HepG2 (cell line): ENCODE data around the gene INTS15. TPM values are rescaled to one million over a fixed set of nuclear protein-coding genes. Genes with fewer than 3 reads are reported as not detected.

Experiments used
- ATAC-seq: fragments of 200-7000 bp; cut with Tn5 transposase; 3 replicates; pipeline ENCODE4 v1.9.1; 2020; ENCODE audit warnings: mild to moderate bottlenecking, moderate library complexity
- BruUV-seq: library from RNA; stranded (reverse); fragments of 400-500 nt; replicated peaks from 2 replicates; lab custom pipeline; 2021; lab: Mats Ljungman, UMichigan
- CTCF ChIA-PET: fragments of 300-600 bp; formaldehyde crosslinking; extraction: SDS; loops from one replicate; lab custom pipeline; 2021; ENCODE audit warnings: low total read pairs, inconsistent platforms, low intra/inter-chr PET ratio; lab: Yijun Ruan, JAX
- POLR2A ChIA-PET: fragments of 350-600 bp; sonication (Branson Sonifier 250); formaldehyde crosslinking; loops from one replicate; lab custom pipeline; 2020; ENCODE audit warnings: antibody characterized with exemption, inconsistent platforms; lab: Yijun Ruan, JAX
- DNase-seq: peaks from one replicate; pipeline ENCODE4 v3.0.0-alpha.2; 2015; ENCODE audit warnings: low spot score
- FAIRE-seq: peaks from 3 replicates; lab custom pipeline; 2011; peaks lifted over from hg19 to GRCh38; lab: Jason Lieb, UNC
- H2AFZ ChIP-seq: one replicate; pipeline ENCODE4 v1.6.1; 2011; ENCODE audit warnings: low read length, inconsistent platforms
- H3K27ac ChIP-seq: fragments of 300-600 bp; 3 replicates; pipeline ENCODE4 v1.8.0; 2011; ENCODE audit warnings: mixed run types, mild to moderate bottlenecking, mixed read lengths, low read length, inconsistent platforms; ENCODE audit not compliant: insufficient read depth; ENCODE audit errors: extremely low read length
- H3K27me3 ChIP-seq, 2 experiments: fragments of 200-600 bp in 1 of 2; 2 replicates in 1 of 2; 3 replicates in 1 of 2; pipeline versions ENCODE4 v1.6.0 to v1.8.0; 2011; ENCODE audit warnings: low read length in 2 of 2, mild to moderate bottlenecking in 2 of 2, moderate library complexity in 2 of 2, inconsistent platforms in 1 of 2; ENCODE audit not compliant: insufficient read depth in 2 of 2, control insufficient read depth in 1 of 2
- H3K36me3 ChIP-seq, 2 experiments: fragments of 200-600 bp in 1 of 2; replicated peaks in 1 of 2; 2 replicates in 1 of 2; 3 replicates in 1 of 2; pipeline versions ENCODE4 v1.5.1 to v1.8.0; 2011; ENCODE audit warnings: low read length in 2 of 2, inconsistent platforms in 1 of 2; ENCODE audit not compliant: insufficient read depth in 2 of 2, control insufficient read depth in 1 of 2
- H3K4me1 ChIP-seq: 2 replicates; pipeline ENCODE4 v1.5.1; 2012; ENCODE audit warnings: low read length, inconsistent platforms; ENCODE audit not compliant: insufficient read depth
- H3K4me2 ChIP-seq: 2 replicates; pipeline ENCODE4 v1.6.0; 2011; ENCODE audit warnings: low read depth, low read length, inconsistent platforms
- H3K4me3 ChIP-seq, 3 experiments: fragments of 200-600 bp in 1 of 3; sonication (generic), shearing (Covaris generic) in 1 of 3; replicated peaks in 1 of 3; 2 replicates each; pipeline ENCODE4 v1.5.1; 2011 to 2016; ENCODE audit warnings: low read length in 3 of 3, inconsistent platforms in 2 of 3, low read depth in 2 of 3, mild to moderate bottlenecking in 2 of 3, control low read depth in 1 of 3, mixed read lengths in 1 of 3; ENCODE audit not compliant: insufficient read depth in 1 of 3
- H3K79me2 ChIP-seq: one replicate; pipeline ENCODE4 v1.6.1; 2011; ENCODE audit warnings: low read length, inconsistent platforms; ENCODE audit not compliant: insufficient read depth
- H3K9ac ChIP-seq: 2 replicates; pipeline ENCODE4 v1.6.0; 2011; ENCODE audit warnings: mild to moderate bottlenecking, low read depth, low read length, inconsistent platforms; ENCODE audit not compliant: insufficient read depth
- H3K9me3 ChIP-seq: 2 replicates; pipeline ENCODE4 v1.5.1; 2012; ENCODE audit warnings: mild to moderate bottlenecking, low read length
- H4K20me1 ChIP-seq: 2 replicates; pipeline ENCODE4 v1.6.0; 2011; ENCODE audit warnings: inconsistent platforms, mild to moderate bottlenecking, low read length, moderate library complexity; ENCODE audit not compliant: insufficient read depth
- ETV6 ChIP-seq: sonication (generic); formaldehyde crosslinking; conservative IDR thresholded peaks from 2 replicates; pipeline ENCODE4 v1.4.0; 2020; ENCODE audit warnings: missing genetic modification reagents
- MYC ChIP-seq: sonication (generic); formaldehyde crosslinking; IDR thresholded peaks from 2 replicates; pipeline ENCODE4 v1.9.0; 2021; ENCODE audit warnings: missing genetic modification reagents, borderline replicate concordance
- ZMYM4 ChIP-seq: sonication (generic); formaldehyde crosslinking; IDR thresholded peaks from 2 replicates; pipeline ENCODE4 v1.8.1; 2023; ENCODE audit warnings: mild to moderate bottlenecking, missing genetic modification reagents
- ZNF30 ChIP-seq: sonication (generic); formaldehyde crosslinking; IDR thresholded peaks from 2 replicates; pipeline ENCODE4 v1.5.0; 2020; ENCODE audit warnings: mild to moderate bottlenecking, missing genetic modification reagents
- ZNF432 ChIP-seq: sonication (generic); formaldehyde crosslinking; IDR thresholded peaks from 2 replicates; pipeline ENCODE4 v1.5.0; 2020; ENCODE audit warnings: missing genetic modification reagents, mild to moderate bottlenecking, borderline replicate concordance
- ZNF484 ChIP-seq: sonication (generic); formaldehyde crosslinking; IDR thresholded peaks from 2 replicates; pipeline ENCODE4 v1.5.1; 2020; ENCODE audit warnings: mild to moderate bottlenecking, low read depth, missing genetic modification reagents, borderline replicate concordance
- ZSCAN29 ChIP-seq: sonication (generic); formaldehyde crosslinking; conservative IDR thresholded peaks from 2 replicates; pipeline ENCODE4 v1.4.0; 2020; ENCODE audit warnings: mild to moderate bottlenecking, missing genetic modification reagents
- WGBS: methylation state at CpG from one replicate; pipeline ENCODE4 v1.1.6; 2017; ENCODE audit warnings: low lambda C conversion rate; 5-methylcytosine and 5-hydroxymethylcytosine counted together
- in situ Hi-C: cut with HindIII; loops from 2 replicates; pipeline ENCODE4 v1.10.0; 2017; ENCODE audit warnings: low pct_unique_long_range_greater_than_20kb; ENCODE audit not compliant: extremely low pct_ligation_motif_present
- intact Hi-C: fragments of 100-400 bp; cut with micrococcal nuclease; formaldehyde crosslinking; loops from one replicate; pipeline ENCODE4 v1.10.0; 2022; ENCODE audit not compliant: unreplicated experiment
- polyA plus RNA-seq, 8 experiments: library from polyadenylated mRNA; depleted of rRNA in 3 of 8; stranded (reverse) in 7 of 8; unstranded in 1 of 8; fragments of >200 nt; fragmentation: Illumina TruSeq in 4 of 8; extraction: Trizol in 4 of 8; gene quantifications; 2 replicates each; pipeline versions ENCODE4 v1.2.1 to v1.2.3, GENCODE V29; 2011 to 2016; ENCODE audit warnings: low read depth in 4 of 8, missing spikeins in 1 of 8, mixed read lengths in 1 of 8; ENCODE audit not compliant: insufficient read depth in 1 of 8
- total RNA-seq, 5 experiments: library from RNA; depleted of rRNA; stranded (reverse); fragments of >200 nt; fragmentation: Illumina TruSeq; extraction: Trizol; gene quantifications; 2 replicates each; pipeline ENCODE4 v1.2.3, GENCODE V29; 2016; ENCODE audit warnings: low read depth in 1 of 5
- TF ChIP-seq, protein P1 (sequence below): sonication (generic); formaldehyde crosslinking; conservative IDR thresholded peaks from 2 replicates; pipeline ENCODE4 v1.4.0; 2020; ENCODE audit warnings: missing genetic modification reagents
- TF ChIP-seq, protein P2 (sequence below): sonication (generic); formaldehyde crosslinking; IDR thresholded peaks from 2 replicates; pipeline ENCODE4 v1.9.0; 2022; ENCODE audit warnings: low read depth, missing genetic modification reagents

INTS15 gene
- total and polyA plus RNA-seq, 2 of the 13 experiments (the other 11 are each of a cell fraction or from before 2014, with no cell fraction given) = 16.3 to 25.7 TPM

DNA sequence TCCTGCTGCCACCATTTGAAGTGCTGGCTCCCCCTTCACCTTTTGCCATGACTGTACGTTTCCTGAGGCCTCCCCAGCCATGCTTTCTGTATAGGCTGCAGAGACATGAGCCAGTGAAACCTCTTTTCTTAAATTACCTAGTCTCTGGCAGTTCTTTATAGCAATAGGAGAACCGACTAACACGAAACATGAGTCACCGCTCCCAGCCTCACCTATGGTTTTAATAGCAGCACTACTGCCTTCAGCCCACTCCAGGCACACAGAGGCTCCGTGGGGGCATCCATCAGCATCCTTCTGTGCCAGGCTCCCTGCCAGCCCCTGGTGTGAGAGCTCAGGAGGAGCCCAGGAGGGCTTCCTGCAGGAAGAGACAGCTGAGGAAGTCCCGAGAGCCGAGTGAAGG lies 41.8 kb downstream of the INTS15 start:
- H3K4me3 ChIP-seq = no peak overlapping the region
- 22% methylated on average over 7 of the region's 7 CpGs for WGBS
- DNase-seq (no peak), FAIRE-seq (no peak)
- in situ Hi-C loops = no loop called here
- H3K9me3 ChIP-seq = no peaks in the 10 kb centered on the region
- no peak overlapping the region for H3K27ac ChIP-seq
- H3K4me2 ChIP-seq = peak overlapping the region; percentile 35
- no peaks in the 10 kb centered on the region for H4K20me1 ChIP-seq
- no peak overlapping the region for H3K9ac ChIP-seq
- no peaks in the 10 kb centered on the region for H3K36me3 ChIP-seq
- H3K27me3 ChIP-seq = peaks cover 0 to 6% of the 10 kb centered on the region in 2 experiments; a peak in 2 of 5 replicates
- peaks cover 30% of the 10 kb centered on the region for H3K4me1 ChIP-seq
- BruUV-seq = no TSS peak
- H3K79me2 ChIP-seq = no peaks in the 10 kb centered on the region
- POLR2A ChIA-PET = no interaction called here
- TF ChIP-seq ZNF484 (CRISPR knock-in tag) (no peak), ZNF432 (CRISPR knock-in tag) (no peak), ZMYM4 (CRISPR knock-in tag) (no peak), ZNF30 (CRISPR knock-in tag) (no peak), ZSCAN29 (CRISPR knock-in tag) (no peak), MYC (CRISPR knock-in tag) (no peak), ETV6 (CRISPR knock-in tag) (no peak)
- TF ChIP-seq, protein P1, sequence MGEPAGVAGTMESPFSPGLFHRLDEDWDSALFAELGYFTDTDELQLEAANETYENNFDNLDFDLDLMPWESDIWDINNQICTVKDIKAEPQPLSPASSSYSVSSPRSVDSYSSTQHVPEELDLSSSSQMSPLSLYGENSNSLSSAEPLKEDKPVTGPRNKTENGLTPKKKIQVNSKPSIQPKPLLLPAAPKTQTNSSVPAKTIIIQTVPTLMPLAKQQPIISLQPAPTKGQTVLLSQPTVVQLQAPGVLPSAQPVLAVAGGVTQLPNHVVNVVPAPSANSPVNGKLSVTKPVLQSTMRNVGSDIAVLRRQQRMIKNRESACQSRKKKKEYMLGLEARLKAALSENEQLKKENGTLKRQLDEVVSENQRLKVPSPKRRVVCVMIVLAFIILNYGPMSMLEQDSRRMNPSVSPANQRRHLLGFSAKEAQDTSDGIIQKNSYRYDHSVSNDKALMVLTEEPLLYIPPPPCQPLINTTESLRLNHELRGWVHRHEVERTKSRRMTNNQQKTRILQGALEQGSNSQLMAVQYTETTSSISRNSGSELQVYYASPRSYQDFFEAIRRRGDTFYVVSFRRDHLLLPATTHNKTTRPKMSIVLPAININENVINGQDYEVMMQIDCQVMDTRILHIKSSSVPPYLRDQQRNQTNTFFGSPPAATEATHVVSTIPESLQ (CRISPR knock-in tag) = no peak
- TF ChIP-seq, protein P2, sequence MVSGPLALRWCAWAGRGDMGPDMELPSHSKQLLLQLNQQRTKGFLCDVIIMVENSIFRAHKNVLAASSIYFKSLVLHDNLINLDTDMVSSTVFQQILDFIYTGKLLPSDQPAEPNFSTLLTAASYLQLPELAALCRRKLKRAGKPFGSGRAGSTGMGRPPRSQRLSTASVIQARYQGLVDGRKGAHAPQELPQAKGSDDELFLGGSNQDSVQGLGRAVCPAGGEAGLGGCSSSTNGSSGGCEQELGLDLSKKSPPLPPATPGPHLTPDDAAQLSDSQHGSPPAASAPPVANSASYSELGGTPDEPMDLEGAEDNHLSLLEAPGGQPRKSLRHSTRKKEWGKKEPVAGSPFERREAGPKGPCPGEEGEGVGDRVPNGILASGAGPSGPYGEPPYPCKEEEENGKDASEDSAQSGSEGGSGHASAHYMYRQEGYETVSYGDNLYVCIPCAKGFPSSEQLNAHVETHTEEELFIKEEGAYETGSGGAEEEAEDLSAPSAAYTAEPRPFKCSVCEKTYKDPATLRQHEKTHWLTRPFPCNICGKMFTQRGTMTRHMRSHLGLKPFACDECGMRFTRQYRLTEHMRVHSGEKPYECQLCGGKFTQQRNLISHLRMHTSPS (CRISPR knock-in tag) = no peak
- TF ChIP-seq, all 625 proteins: peak for 0
- no peak overlapping the region for H2AFZ ChIP-seq
- ATAC-seq = peak; percentile 17
- intact Hi-C loops = no loop called here
- CTCF ChIA-PET = no interaction called here
